ENCODE measurements around the gene CAMTA1.

Gene CAMTA1

DNA sequence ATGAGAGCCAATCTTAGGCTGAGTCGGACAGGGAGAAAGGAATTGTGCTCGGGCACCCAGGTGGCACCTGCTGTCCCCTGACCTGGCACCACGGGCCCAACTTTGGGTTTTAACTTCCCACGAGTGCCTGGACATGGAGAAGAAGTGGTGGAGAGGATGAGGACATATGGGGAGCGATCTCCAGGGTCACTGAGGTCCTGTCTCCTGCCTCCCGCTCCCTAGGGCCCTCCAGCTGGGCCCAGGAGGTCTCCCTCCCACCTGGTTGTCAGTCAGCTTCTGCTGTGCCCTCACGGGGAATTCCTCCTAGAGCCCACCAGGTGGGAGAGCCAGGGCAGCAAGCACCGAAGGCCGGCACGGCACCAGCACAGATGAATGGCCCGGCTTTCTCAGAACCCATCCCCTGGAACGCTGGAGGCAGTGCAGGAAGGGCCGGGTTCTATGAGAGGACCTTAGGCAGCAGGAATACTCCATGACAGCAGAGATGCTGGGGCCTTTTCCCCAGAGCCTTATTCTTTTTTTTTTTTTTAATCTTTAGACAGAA is 435.5 kb downstream of the CAMTA1 start:
- ATAC-seq, result no peak

DNA sequence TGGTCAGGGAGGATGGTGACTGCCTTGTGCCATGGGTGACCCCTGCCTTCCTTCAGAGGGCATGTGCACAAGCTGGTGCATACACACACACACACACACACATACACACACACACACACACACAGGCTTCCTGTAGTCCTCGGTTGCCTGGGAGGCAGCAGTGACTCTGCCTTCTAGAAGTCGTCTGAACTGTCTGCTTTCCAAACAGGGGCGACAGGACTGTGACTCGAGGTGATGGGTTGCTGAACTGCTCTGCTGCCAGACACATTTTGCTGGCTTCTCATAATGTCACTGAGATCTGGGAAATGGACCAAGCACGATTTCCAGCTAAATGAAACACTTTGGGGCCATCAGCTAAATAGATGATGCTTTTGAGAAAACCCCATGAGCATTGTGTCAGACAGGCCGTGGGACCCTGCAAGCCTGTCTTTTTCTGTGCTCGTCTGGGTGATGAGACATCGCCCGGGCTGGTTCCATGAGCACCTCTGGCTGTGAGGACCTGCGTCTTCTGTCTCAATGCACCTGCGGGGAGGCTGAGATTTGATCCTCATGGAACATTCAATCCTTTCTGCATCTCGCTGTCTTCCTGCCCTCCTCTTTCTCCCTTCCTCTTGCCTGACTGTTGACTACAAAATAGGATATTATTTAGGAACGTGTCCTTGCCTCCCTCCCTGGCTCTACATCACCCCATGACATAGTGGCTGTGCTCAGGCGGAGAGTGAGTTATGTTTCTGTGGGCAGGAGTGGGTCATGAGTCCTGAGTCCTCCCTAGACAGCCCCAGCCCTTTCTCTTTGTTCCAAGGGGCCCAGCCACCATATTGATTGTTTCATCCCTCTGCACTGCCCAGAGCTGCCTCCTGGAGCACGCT is 436.8 kb downstream of the CAMTA1 start:
- no peak for ATAC-seq

DNA sequence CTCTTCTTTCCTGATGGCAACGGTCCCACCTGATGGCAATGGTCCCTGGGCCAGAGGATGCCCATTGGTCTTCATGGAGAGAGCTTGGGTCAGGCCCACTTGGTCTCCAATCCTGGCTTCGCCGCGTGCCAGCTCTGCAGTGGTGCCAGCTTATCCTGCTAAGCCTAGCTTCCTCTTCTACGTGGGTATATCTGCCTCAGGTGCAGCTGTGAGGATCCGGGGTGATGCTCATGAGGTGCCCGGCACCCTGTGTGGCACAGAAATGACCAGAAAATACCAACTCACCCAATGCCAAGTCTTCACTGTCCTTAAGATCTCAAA is 437.4 kb downstream of the CAMTA1 start:
- ATAC-seq, result no peak

DNA sequence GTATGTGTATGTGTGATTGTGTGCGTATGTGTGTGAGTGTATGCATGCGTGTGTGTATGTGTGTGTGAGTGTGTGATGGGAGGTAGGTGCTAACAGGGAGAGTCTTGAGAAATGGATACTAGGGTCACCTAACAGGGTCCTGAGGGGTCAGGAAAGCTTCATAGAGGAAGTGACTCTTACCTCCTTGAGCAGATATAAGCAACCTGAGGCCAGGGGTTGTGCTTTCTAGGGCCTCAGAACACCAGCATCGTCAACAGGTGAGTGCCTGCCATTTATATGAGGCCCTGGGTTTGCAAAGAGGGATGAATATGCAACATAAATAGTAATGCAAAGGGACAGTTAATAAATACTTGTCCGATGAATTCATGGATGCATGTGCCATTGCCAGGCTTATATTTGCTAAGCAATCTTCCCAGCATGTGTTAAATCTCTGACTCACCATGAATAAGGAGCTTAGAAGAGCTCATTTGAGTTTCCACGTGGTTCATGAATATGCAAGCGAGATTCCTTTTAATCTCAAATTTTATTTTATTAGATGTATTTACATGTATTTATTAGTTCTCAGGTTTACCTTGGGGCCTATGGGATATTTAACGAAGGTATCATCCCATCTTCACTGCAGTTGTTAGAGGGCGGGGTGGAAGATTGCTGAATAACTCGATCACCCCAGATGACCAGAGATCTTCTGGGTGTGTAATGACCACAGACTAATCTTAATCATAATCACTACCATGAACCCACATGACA is 438.3 kb downstream of the CAMTA1 start:
- no peak for ATAC-seq

DNA sequence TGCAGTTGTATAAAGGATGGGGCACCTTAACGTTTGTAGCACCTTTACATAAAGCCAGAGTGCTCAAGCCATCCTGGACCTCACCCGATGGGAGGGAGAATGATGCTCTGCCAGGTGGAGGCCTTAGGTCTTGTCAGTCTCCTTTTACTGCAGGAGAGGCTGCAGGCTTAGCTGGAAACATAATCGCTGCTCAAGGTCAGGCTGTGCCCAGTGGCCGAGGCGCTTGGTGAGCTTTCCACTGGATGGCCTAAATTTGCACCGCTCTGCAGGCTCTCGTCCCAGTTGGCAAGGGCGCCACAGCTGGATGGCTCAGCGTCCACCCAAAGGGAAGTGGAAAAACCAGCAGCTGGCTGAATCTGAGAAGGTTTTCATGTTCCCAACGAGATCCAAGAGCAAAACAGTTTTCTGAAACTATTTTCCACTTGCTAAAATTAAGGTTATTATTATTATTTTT is 438.9 kb downstream of the CAMTA1 start:
- ATAC-seq, result no peak

GRCh38 chr1:7224644-7225043 is 439.4 kb downstream of the CAMTA1 start:
- no peak for ATAC-seq

DNA sequence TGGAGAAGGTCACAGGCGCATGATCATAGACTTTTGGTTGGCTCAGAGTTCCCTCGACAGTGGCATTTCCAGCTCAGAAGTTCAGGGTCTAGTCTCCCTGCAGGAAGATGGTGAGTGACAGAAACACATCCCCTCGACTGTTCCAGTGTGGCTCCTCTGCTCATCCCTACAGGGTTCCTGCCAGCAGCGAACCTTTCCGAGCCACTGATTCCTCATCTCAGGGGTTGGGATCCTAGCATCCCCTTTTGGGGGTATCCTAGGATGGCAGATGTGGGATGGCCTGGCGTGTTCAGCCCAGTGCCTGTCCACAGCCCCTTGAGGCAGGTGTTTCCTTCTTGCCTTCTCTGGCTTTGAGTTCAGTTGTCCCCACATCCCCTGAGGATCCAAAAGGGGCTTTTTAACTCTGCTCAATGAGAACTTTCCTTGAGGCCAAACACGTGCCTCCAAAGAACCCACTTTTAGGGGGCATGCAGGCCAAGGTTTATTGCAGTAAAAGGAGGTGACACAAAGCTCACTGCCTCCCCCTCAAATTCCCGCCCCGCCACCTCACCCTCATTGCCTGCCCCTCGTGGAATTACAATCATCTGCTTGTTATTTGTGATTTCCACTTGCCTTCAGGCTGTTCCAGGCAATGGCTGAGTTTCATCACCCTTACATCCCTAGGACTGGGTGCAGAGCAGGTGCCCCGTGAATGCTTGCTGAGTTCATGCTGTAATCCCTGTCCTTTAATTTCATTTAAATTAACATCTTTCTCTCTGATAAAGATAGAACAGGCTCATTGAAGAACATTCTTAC is 440.7 kb downstream of the CAMTA1 start:
- ATAC-seq, result no peak

GRCh38 chr1:7227654-7228053 is 442.4 kb downstream of the CAMTA1 start:
- no peak for ATAC-seq

DNA sequence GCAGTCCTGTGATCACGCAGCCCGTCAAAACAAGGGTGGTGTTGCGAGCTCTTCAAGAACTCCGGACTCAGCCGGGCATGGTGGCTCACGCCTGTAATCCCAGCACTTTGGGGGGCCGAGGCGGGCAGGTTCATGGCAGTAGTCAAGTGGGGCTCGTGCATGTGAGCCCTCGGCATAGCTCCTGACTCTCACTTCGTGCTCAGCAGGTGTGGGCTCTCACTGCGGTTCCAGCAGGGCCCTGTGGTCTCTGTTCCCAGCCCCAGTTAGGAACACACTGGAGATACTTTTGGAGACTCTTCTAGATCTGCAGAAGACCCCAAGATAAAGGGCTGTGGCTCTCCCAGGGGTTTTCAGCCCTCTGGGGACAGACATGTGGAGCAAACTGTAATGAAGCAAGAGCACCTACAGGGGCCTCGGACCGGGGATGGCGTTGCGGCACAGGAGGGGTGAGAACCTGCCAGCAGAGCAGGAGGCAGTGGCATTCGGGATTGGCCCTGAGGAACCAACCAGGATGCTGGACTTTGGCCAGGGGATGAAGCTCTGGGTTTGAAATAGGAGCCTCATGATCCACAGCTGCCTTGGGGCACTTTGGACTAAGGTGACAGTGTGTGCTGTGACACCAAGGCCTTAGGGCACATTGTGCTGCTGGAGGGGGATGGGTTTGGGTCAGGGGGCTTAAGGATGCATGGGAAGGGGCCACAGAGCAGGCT is 443.2 kb downstream of the CAMTA1 start:
- no peak for ATAC-seq

GRCh38 chr1:7229186-7229585 is 443.9 kb downstream of the CAMTA1 start:
- no peak for ATAC-seq

GRCh38 chr1:7229696-7230631 is 444.7 kb downstream of the CAMTA1 start:
- ATAC-seq, result no peak

DNA sequence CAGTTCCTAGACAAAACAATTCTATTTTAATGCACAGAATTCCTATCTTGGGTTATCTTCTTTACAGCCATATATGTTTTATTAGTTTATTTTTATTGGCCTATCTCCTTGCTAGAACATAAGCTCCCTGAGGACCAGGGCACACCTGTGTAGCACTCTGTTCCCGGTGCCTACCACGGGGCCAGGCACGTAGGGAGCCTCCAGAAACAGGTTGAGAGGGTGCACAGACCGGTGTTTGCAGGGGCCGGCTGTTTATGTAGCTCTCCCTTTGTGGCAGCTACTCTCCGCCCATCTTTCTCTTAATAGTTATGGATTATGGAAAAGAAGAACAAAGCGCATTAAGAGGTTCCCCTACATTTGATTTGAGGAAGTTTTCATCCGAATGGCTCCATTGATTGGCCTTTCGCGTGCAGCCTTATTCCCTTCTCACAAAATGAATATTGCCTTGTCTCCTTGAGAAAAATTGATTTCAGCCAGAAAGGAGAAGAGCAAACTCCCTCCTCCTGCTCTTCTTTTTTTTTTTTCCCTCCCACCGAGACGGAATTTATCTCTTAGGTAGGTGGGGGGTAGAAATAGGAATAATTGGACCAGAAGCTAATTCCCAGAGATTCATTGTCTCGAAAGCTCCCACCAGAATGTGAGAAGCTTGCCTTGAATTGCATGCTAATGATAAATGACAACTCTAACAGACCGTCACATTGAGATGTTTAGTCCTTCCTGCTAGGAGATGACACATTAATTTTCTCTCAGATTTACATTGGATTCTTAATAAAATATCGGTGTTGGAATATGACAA is 447.4 kb downstream of the CAMTA1 start:
- no peak for ATAC-seq

- no peak for ATAC-seq
These were observed 447.9 kb downstream of the CAMTA1 start for GRCh38 chr1:7233237-7233540.

DNA sequence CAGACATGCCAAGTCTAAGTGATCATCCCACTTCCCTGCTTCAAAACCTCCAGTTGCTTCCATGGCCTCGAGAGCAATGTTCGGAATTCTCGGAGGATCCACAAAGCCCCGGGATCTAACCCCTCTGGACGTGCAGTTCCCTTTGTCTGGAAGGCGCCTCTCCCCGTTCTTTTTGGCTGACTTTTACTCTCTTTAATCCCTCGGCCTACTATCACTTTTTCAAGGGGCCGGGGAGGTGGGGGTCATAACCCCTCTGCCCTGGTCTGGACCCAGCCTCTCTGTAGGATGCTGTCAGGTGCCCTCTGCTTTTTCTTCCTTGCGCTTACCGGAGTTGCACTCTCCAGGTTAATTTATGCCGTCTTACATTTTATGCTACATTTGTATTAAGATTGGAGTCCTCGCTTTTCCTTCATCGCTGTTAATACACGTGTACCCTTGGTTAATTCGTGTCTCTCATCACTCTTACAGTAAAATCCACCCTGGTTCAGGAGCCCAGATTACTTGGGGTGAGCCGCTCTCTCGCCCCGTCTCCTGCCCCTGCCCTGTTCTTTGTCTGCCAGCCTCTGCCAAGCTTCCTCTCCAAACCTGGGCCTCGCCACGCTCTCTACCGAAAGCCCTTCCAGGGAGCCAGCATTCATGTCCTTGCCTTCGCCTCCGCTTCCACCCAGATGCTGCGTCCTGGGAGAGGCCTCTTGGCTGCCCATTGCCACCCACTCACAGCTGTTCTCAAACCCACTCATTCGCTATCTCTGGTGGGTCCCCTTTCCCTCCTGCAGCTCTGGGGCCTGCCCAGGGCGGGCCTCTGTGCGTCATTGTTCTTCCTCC is 448.6 kb downstream of the CAMTA1 start:
- ATAC-seq, result no peak

GRCh38 chr1:7234471-7234755 is 449.2 kb downstream of the CAMTA1 start:
- no peak for ATAC-seq

GRCh38 chr1:7235871-7236517 is 450.7 kb downstream of the CAMTA1 start:
- no peak for ATAC-seq

DNA sequence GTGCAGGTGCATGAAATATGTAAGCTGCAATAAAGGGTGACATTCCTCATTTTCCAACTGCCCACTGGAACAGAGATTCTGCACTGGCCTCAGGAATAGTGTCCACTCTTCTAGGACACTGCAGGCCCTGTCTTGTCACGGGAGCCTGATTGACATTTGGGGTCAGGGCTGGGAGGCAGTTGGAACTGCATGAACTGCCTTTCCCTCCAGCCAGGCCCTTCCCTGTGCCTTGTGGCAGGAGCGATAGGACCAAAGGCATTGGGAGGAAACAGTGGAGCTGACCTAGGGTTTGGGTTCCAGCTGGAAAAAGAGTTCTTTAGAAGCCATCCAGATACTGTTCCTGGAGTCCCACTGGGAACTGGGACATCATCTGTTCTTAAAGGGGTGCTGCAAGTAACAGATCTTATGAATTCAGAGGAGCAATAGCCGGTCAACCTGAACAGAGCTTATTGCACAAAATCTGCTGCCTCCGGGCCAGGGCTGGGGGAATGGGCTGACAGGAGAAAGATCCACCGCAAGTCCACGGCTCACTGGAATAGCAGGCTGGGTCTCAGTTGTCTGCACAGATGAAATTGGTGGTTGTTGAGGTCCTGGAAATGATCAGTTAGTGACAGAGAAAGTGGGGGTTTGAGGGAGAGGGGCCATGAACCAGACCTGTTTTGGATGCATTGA is 451.7 kb downstream of the CAMTA1 start:
- no peak for ATAC-seq

GRCh38 chr1:7247158-7247557 is 461.9 kb downstream of the CAMTA1 start:
- ATAC-seq, result no peak

All from activated CD4-positive, CD25-positive, alpha-beta regulatory T cell treated with anti-CD3 and anti-CD28 coated beads, Interleukin-2, amount 50 U/mL, for 24 hours (primary cell).